Adrenal gland (tissue), 5 donors: ENCODE data around the gene HS3ST5.

Source experiments
- POLR2A ChIP-seq, 2 donors: fragments of 450-650 bp; IDR thresholded peaks; one replicate each; pipeline ENCODE4 v1.6.1; 2017; ENCODE audit warnings: antibody characterized with exemption in 2 of 2, mild to moderate bottlenecking in 2 of 2, moderate library complexity in 1 of 2
- TF ChIP-seq, protein P1 (sequence below), 6 experiments: fragments of 450-650 bp in 4 of 6; fragments of 200-600 bp in 2 of 6; sonication (generic) in 1 of 6; IDR thresholded peaks; 1 replicate in 5 of 6; 2 replicates in 1 of 6; pipeline versions ENCODE4 v1.5.1 to v1.8.0; 2016 to 2021; ENCODE audit warnings: antibody characterized with exemption in 6 of 6, mild to moderate bottlenecking in 2 of 6, moderate library complexity in 1 of 6
- donor health status: DM: no; HTN: no; CAD: no.

DNA sequence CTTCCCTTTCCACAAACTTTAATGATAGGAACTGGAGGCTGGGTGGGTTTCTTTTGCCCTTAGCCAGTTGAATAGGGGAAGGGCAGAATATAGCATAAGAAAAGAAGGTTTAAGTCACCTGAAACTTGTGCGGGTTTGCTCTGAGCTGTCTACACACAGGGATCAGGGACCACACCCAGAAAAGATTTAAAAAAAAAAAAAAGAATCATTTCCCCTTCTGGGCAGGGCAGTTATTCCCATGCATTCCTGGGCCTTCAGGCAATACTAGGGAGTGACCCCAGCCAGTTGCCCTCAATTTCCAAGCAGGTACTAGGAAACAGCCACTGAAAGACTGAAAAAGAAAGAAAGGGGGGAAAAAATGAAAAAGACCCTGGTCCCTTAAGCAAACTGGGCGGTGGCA is 332.3 kb downstream of the HS3ST5 start:
- TF ChIP-seq, protein P1, sequence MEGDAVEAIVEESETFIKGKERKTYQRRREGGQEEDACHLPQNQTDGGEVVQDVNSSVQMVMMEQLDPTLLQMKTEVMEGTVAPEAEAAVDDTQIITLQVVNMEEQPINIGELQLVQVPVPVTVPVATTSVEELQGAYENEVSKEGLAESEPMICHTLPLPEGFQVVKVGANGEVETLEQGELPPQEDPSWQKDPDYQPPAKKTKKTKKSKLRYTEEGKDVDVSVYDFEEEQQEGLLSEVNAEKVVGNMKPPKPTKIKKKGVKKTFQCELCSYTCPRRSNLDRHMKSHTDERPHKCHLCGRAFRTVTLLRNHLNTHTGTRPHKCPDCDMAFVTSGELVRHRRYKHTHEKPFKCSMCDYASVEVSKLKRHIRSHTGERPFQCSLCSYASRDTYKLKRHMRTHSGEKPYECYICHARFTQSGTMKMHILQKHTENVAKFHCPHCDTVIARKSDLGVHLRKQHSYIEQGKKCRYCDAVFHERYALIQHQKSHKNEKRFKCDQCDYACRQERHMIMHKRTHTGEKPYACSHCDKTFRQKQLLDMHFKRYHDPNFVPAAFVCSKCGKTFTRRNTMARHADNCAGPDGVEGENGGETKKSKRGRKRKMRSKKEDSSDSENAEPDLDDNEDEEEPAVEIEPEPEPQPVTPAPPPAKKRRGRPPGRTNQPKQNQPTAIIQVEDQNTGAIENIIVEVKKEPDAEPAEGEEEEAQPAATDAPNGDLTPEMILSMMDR (IDR thresholded peaks at IDR 0.05): no peak
- TF ChIP-seq POLR2A (IDR thresholded peaks at IDR 0.05): no peak
